IMR-90 (cell line): ENCODE measurements around the gene IL19. TPM values are rescaled to one million over a fixed set of nuclear protein-coding genes. Genes with fewer than 3 reads are reported as not detected.

Source experiments
- ATAC-seq: fragments of 200-7000 bp; cut with Tn5 transposase; 2 replicates; pipeline ENCODE4 v1.9.1; 2020; ENCODE audit warnings: low read depth, mild to moderate bottlenecking, moderate library complexity
- BruUV-seq: library from RNA; stranded (reverse); fragments of 400-500 nt; replicated peaks from 2 replicates; lab custom pipeline; 2021; lab: Mats Ljungman, UMichigan
- CTCF ChIA-PET: fragments of 300-600 bp; formaldehyde crosslinking; extraction: SDS; loops from one replicate; lab custom pipeline; 2021; ENCODE audit warnings: antibody characterized with exemption; lab: Yijun Ruan, JAX
- POLR2A ChIA-PET: fragments of 300-600 bp; sonication (Branson Sonifier 250); formaldehyde crosslinking; loops from one replicate; lab custom pipeline; 2022; ENCODE audit warnings: antibody characterized with exemption; ENCODE audit not compliant: unreplicated experiment; lab: Charles Lee
- DNase-seq: peaks from one replicate; pipeline ENCODE4 v3.0.0; 2013
- H2AFZ ChIP-seq: replicated peaks from 2 replicates; pipeline ENCODE3; 2013; ENCODE audit warnings: low read length, mild to moderate bottlenecking; ENCODE audit not compliant: poor library complexity
- H2AK5ac ChIP-seq: 2 replicates; pipeline ENCODE4 v1.6.1; 2013; ENCODE audit warnings: low read depth, low read length, inconsistent platforms
- H2AK9ac ChIP-seq: replicated peaks from 2 replicates; pipeline ENCODE3; 2013; ENCODE audit warnings: mild to moderate bottlenecking, low read depth, low read length, moderate library complexity; ENCODE audit not compliant: poor library complexity
- H2BK120ac ChIP-seq: 2 replicates; pipeline ENCODE4 v1.6.1; 2013; ENCODE audit warnings: low read depth, low read length, inconsistent platforms
- H2BK15ac ChIP-seq: 3 replicates; pipeline ENCODE4 v1.6.1; 2013; ENCODE audit warnings: low read depth, low read length, inconsistent platforms
- H2BK20ac ChIP-seq: 2 replicates; pipeline ENCODE4 v1.6.1; 2013; ENCODE audit warnings: low read depth, mild to moderate bottlenecking, inconsistent platforms, low read length, moderate library complexity
- H2BK5ac ChIP-seq: 2 replicates; pipeline ENCODE4 v1.6.1; 2013; ENCODE audit warnings: mild to moderate bottlenecking, low read depth, low read length, inconsistent platforms; ENCODE audit not compliant: poor library complexity, severe bottlenecking
- H3K14ac ChIP-seq: replicated peaks from 2 replicates; pipeline ENCODE4 v1.6.1; 2013; ENCODE audit warnings: low read depth, low read length, inconsistent platforms
- H3K18ac ChIP-seq: 2 replicates; pipeline ENCODE4 v1.6.1; 2013; ENCODE audit warnings: low read depth, low read length, control low read depth
- H3K23ac ChIP-seq: 2 replicates; pipeline ENCODE4 v1.6.1; 2013; ENCODE audit warnings: low read depth, low read length, inconsistent platforms
- H3K27ac ChIP-seq: 2 replicates; pipeline ENCODE4 v1.5.1; 2013; ENCODE audit warnings: mild to moderate bottlenecking, control low read depth, low read length; ENCODE audit not compliant: insufficient read depth
- H3K27me3 ChIP-seq: 2 replicates; pipeline ENCODE4 v1.6.1; 2013; ENCODE audit warnings: low read length; ENCODE audit not compliant: control insufficient read depth, insufficient read depth
- H3K36me3 ChIP-seq: 2 replicates; pipeline ENCODE4 v1.6.1; 2013; ENCODE audit warnings: low read length, mixed read lengths; ENCODE audit not compliant: control insufficient read depth, insufficient read depth
- H3K4ac ChIP-seq: 2 replicates; pipeline ENCODE4 v1.6.1; 2013; ENCODE audit warnings: low read depth, low read length, inconsistent platforms
- H3K4me1 ChIP-seq: 2 replicates; pipeline ENCODE4 v1.6.1; 2013; ENCODE audit warnings: low read length, mixed read lengths; ENCODE audit not compliant: control insufficient read depth, insufficient read depth
- H3K4me2 ChIP-seq: 2 replicates; pipeline ENCODE4 v1.6.1; 2013; ENCODE audit warnings: low read depth, mild to moderate bottlenecking, control low read depth, low read length, moderate library complexity
- H3K4me3 ChIP-seq: 2 replicates; pipeline ENCODE4 v1.5.1; 2013; ENCODE audit warnings: low read depth, mild to moderate bottlenecking, control low read depth, low read length, moderate library complexity; ENCODE audit not compliant: insufficient read depth
- H3K56ac ChIP-seq: 2 replicates; pipeline ENCODE4 v1.6.1; 2013; ENCODE audit warnings: low read length, inconsistent platforms; ENCODE audit not compliant: insufficient read depth; ENCODE audit errors: extremely low read depth
- H3K79me1 ChIP-seq, 2 experiments: 2 replicates each; pipeline ENCODE4 v1.6.1; 2013; ENCODE audit warnings: low read length in 2 of 2, inconsistent platforms in 1 of 2, low read depth in 1 of 2
- H3K9ac ChIP-seq: 2 replicates; pipeline ENCODE4 v1.6.1; 2013; ENCODE audit warnings: low read depth, low read length, control low read depth
- H3K9me1 ChIP-seq: 2 replicates; pipeline ENCODE4 v1.6.1; 2013; ENCODE audit warnings: low read length, inconsistent platforms; ENCODE audit not compliant: insufficient read depth
- H3K9me3 ChIP-seq: 2 replicates; pipeline ENCODE4 v1.6.1; 2013; ENCODE audit warnings: low read length; ENCODE audit not compliant: control insufficient read depth, insufficient read depth
- H4K20me1 ChIP-seq: 2 replicates; pipeline ENCODE4 v1.6.1; 2013; ENCODE audit warnings: low read length, inconsistent platforms; ENCODE audit not compliant: insufficient read depth
- H4K5ac ChIP-seq: 2 replicates; pipeline ENCODE4 v1.6.1; 2013; ENCODE audit warnings: mild to moderate bottlenecking, low read depth, low read length, control low read depth
- H4K8ac ChIP-seq, 2 experiments: 2 replicates each; pipeline ENCODE4 v1.6.1; 2013; ENCODE audit warnings: low read depth in 2 of 2, low read length in 2 of 2, control low read depth in 1 of 2, inconsistent platforms in 1 of 2
- H4K91ac ChIP-seq: 2 replicates; pipeline ENCODE4 v1.6.1; 2013; ENCODE audit warnings: low read depth, low read length, inconsistent platforms; ENCODE audit not compliant: insufficient read depth
- BHLHE40 ChIP-seq: fragments of 150-350 bp; IDR thresholded peaks from 2 replicates; pipeline ENCODE4 v1.6.1; 2016; ENCODE audit warnings: mild to moderate bottlenecking, low read depth, low read length
- CEBPB ChIP-seq: IDR thresholded peaks from 2 replicates; pipeline ENCODE4 v1.6.1; 2012; ENCODE audit warnings: low read depth, low read length, improper control_type of control experiment
- CHD1 ChIP-seq: IDR thresholded peaks from 2 replicates; pipeline ENCODE4 v1.6.1; 2012; ENCODE audit warnings: low read depth, low read length, improper control_type of control experiment
- FOS ChIP-seq: fragments of 150-350 bp; IDR thresholded peaks from 2 replicates; pipeline ENCODE4 v1.6.1; 2016; ENCODE audit warnings: low read depth, low read length
- MAFK ChIP-seq: IDR thresholded peaks from 2 replicates; pipeline ENCODE4 v1.6.1; 2012; ENCODE audit warnings: low read depth, low read length, improper control_type of control experiment
- NFE2L2 ChIP-seq: fragments of 150-350 bp; IDR thresholded peaks from 2 replicates; pipeline ENCODE4 v1.6.1; 2016; ENCODE audit warnings: low read depth, mild to moderate bottlenecking, low read length
- RAD21 ChIP-seq: IDR thresholded peaks from 2 replicates; pipeline ENCODE4 v1.6.1; 2012; ENCODE audit warnings: low read length, improper control_type of control experiment
- RCOR1 ChIP-seq: IDR thresholded peaks from 2 replicates; pipeline ENCODE4 v1.6.1; 2012; ENCODE audit warnings: mild to moderate bottlenecking, low read length, improper control_type of control experiment; ENCODE audit not compliant: insufficient replicate concordance
- RFX5 ChIP-seq: IDR thresholded peaks from 2 replicates; pipeline ENCODE4 v1.8.0; 2012; ENCODE audit warnings: low read depth, mild to moderate bottlenecking, low read length, moderate library complexity
- SMC3 ChIP-seq: fragments of 150-350 bp; IDR thresholded peaks from 2 replicates; pipeline ENCODE4 v1.6.1; 2016; ENCODE audit warnings: low read depth, mild to moderate bottlenecking, antibody characterized with exemption, low read length, moderate library complexity
- WGBS, 2 experiments: methylation state at CpG; one replicate each; pipeline versions ENCODE4 v1.1.5 to v1.1.7; 2013; ENCODE audit warnings: missing lambda C conversion rate in 2 of 2; ENCODE audit not compliant: insufficient read length in 1 of 2; ENCODE audit errors: extremely low coverage in 2 of 2; 5-methylcytosine and 5-hydroxymethylcytosine counted together
- dilution Hi-C: fragments of 300-500 bp; cut with HindIII; formaldehyde crosslinking; loops from one replicate; pipeline ENCODE4 v1.14.3; 2018; ENCODE audit warnings: low sequenced_read_pairs; ENCODE audit not compliant: unreplicated experiment
- in situ Hi-C: fragments of 300-500 bp; cut with MboI; formaldehyde crosslinking; loops from 3 replicates; pipeline ENCODE4 v1.14.3; 2019; ENCODE audit warnings: low sequenced_read_pairs, inconsistent platforms, mixed read lengths
- intact Hi-C: fragments of 100-400 bp; cut with micrococcal nuclease; formaldehyde crosslinking; loops from 2 replicates; pipeline ENCODE4 v1.10.0; 2022
- polyA plus RNA-seq, 3 experiments: library from polyadenylated mRNA; depleted of rRNA; stranded (reverse); fragments of >200 nt; gene quantifications; 2 replicates each; pipeline ENCODE4 v1.2.3, GENCODE V29; 2012; ENCODE audit warnings: low replicate concordance in 1 of 3
- total RNA-seq: library from RNA; depleted of rRNA; stranded (reverse); fragments of >200 nt; gene quantifications from 2 replicates; pipeline ENCODE4 v1.2.3, GENCODE V29; 2012
- TF ChIP-seq, protein P1 (sequence below): fragments of 150-350 bp; IDR thresholded peaks from 2 replicates; pipeline ENCODE4 v1.6.1; 2016; ENCODE audit warnings: low read depth, mild to moderate bottlenecking, low read length, moderate library complexity, borderline replicate concordance
- TF ChIP-seq, protein P2 (sequence below): conservative IDR thresholded peaks from 2 replicates; pipeline ENCODE4 v1.5.1; 2012; ENCODE audit warnings: mild to moderate bottlenecking, low read depth, low read length, improper control_type of control experiment

IL19 gene
- total and polyA plus RNA-seq, 2 of the 4 experiments (the other 2 are of a cell fraction) = not detected

DNA sequence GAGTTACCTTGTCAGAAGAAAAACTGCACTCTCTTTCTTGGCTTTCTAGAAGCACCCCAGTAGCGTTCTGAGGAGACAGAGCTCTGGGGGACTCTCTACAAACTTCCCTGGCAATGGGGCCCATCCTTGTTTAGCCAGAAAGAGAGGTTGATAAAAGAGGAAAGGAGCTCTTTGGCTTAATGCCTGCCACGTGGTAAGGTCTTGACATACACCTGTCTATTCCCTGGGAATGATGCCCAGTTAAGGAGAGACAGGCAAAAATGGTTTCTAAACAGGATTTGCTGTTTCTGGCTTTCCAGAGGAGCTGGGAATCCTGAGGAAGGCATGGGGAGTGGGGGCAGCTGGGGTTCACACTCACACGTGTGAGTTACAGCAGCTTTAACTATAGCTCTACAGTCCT is 64.6 kb downstream of the IL19 start:
- H3K4me2 ChIP-seq = no peak overlapping the region
- no peak overlapping the region for H2BK15ac ChIP-seq
- no peak overlapping the region for H2AFZ ChIP-seq
- dilution Hi-C loops (no loop called here), intact Hi-C loops (no loop called here), in situ Hi-C loops (no loop called here)
- TF ChIP-seq MAFK = no peak
- TF ChIP-seq, protein P1, sequence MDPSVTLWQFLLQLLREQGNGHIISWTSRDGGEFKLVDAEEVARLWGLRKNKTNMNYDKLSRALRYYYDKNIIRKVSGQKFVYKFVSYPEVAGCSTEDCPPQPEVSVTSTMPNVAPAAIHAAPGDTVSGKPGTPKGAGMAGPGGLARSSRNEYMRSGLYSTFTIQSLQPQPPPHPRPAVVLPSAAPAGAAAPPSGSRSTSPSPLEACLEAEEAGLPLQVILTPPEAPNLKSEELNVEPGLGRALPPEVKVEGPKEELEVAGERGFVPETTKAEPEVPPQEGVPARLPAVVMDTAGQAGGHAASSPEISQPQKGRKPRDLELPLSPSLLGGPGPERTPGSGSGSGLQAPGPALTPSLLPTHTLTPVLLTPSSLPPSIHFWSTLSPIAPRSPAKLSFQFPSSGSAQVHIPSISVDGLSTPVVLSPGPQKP = no peak
- TF ChIP-seq NFE2L2 = no peak
- TF ChIP-seq, protein P2, sequence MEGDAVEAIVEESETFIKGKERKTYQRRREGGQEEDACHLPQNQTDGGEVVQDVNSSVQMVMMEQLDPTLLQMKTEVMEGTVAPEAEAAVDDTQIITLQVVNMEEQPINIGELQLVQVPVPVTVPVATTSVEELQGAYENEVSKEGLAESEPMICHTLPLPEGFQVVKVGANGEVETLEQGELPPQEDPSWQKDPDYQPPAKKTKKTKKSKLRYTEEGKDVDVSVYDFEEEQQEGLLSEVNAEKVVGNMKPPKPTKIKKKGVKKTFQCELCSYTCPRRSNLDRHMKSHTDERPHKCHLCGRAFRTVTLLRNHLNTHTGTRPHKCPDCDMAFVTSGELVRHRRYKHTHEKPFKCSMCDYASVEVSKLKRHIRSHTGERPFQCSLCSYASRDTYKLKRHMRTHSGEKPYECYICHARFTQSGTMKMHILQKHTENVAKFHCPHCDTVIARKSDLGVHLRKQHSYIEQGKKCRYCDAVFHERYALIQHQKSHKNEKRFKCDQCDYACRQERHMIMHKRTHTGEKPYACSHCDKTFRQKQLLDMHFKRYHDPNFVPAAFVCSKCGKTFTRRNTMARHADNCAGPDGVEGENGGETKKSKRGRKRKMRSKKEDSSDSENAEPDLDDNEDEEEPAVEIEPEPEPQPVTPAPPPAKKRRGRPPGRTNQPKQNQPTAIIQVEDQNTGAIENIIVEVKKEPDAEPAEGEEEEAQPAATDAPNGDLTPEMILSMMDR = no peak
- no peak for TF ChIP-seq SMC3
- TF ChIP-seq FOS = no peak
- no peak for TF ChIP-seq RAD21
- no peak for TF ChIP-seq CHD1
- TF ChIP-seq CEBPB = no peak
- no peak for TF ChIP-seq RFX5
- TF ChIP-seq RCOR1 = no peak
- no peak for TF ChIP-seq BHLHE40
- peaks cover 10% of the 10 kb centered on the region for H3K4me1 ChIP-seq
- H3K9me1 ChIP-seq = peaks cover 7% of the 10 kb centered on the region
- H2BK20ac ChIP-seq = no peak overlapping the region
- no peaks in the 10 kb centered on the region for H4K20me1 ChIP-seq
- no CpG with 5 or more reads among the region's 3 CpGs for WGBS, 2 experiments
- H2AK5ac ChIP-seq = no peak overlapping the region; the same call in 1 of the 2 replicates
- H2AK9ac ChIP-seq = no peak overlapping the region
- no peaks in the 10 kb centered on the region for H3K79me1 ChIP-seq
- H2BK120ac ChIP-seq = no peak overlapping the region
- no peak for DNase-seq
- no peak overlapping the region for H4K5ac ChIP-seq
- no peak overlapping the region for H3K14ac ChIP-seq
- POLR2A ChIA-PET = no interaction called here
- no peak overlapping the region for H3K56ac ChIP-seq
- ATAC-seq = no peak
- H3K4me3 ChIP-seq = no peak overlapping the region
- CTCF ChIA-PET = interaction anchor here (0.8 kb wide), 1 partner anchor 30 kb away, joined by 3 read pairs; the partner anchor contains the start of gene IL20
- no peak overlapping the region for H2BK5ac ChIP-seq
- H3K18ac ChIP-seq = no peak overlapping the region
- no peaks in the 10 kb centered on the region for H3K9me3 ChIP-seq
- no peak overlapping the region for H3K4ac ChIP-seq
- BruUV-seq = no TSS peak
- H3K27me3 ChIP-seq = peaks cover 7% of the 10 kb centered on the region
- H4K91ac ChIP-seq = no peak overlapping the region
- no peak overlapping the region for H4K8ac ChIP-seq
- no peak overlapping the region for H3K27ac ChIP-seq
- no peak overlapping the region for H3K23ac ChIP-seq
- no peak overlapping the region for H3K9ac ChIP-seq
- H3K36me3 ChIP-seq = no peaks in the 10 kb centered on the region
